ENCODE measurements around the gene SDHC. TPM values are rescaled to one million over a fixed set of nuclear protein-coding genes. Genes with fewer than 3 reads are reported as not detected.
"Not testable (repeated sequence)": the region's sequence is repeated elsewhere in the genome, so short reads cannot be mapped to it uniquely, and the experiment has no call there.

Gene SDHC
- total and polyA plus RNA-seq, 4 donors = 36.8 to 174 (median 111) TPM

GRCh38 chr1:161408429-161409052, 94.4 kb downstream of the SDHC start:
- Histone ChIP-seq H3K27me3 (ENCODE audit: control insufficient read depth, insufficient read depth, low read length) (no peaks in the 10 kb centered on the region), H3K4me3 (ENCODE audit: low read depth, low read length) (no peak overlapping the region), H3K9me3 (ENCODE audit: control insufficient read depth, insufficient read depth, low read length) (no peaks in the 10 kb centered on the region), H3K27ac (ENCODE audit: low read depth, low read length) (no peak overlapping the region), H3K4me1 (ENCODE audit: control insufficient read depth, insufficient read depth, low read length) (no peaks in the 10 kb centered on the region), H3K36me3 (ENCODE audit: control insufficient read depth, insufficient read depth, low read length) (peaks cover 2% of the 10 kb centered on the region)
- DNase-seq (ENCODE audit: low read depth in 4 of 6, low spot score in 6 of 6) = no peak
- WGBS (ENCODE audit: insufficient coverage) = 78% methylated on average over 3 of the region's 3 CpGs

- WGBS (ENCODE audit: insufficient coverage) = 71% methylated on average over 10 of the region's 13 CpGs
- H3K36me3 ChIP-seq (ENCODE audit: control insufficient read depth, insufficient read depth, low read length) = not testable (repeated sequence)
Observed at GRCh38 chr1:161409848-161410635, 95.9 kb downstream of the SDHC start.

GRCh38 chr1:161410636-161410970, 96.4 kb downstream of the SDHC start:
- no CpG with 5 or more reads among the region's 4 CpGs for WGBS (ENCODE audit: insufficient coverage)
- H3K4me1 ChIP-seq (ENCODE audit: control insufficient read depth, insufficient read depth, low read length); DNase-seq (ENCODE audit: low read depth in 4 of 6, low spot score in 6 of 6); H3K4me3 ChIP-seq (ENCODE audit: low read depth, low read length); H3K9me3 ChIP-seq (ENCODE audit: control insufficient read depth, insufficient read depth, low read length); H3K27me3 ChIP-seq (ENCODE audit: control insufficient read depth, insufficient read depth, low read length); H3K36me3 ChIP-seq (ENCODE audit: control insufficient read depth, insufficient read depth, low read length); H3K27ac ChIP-seq (ENCODE audit: low read depth, low read length): not testable (repeated sequence)

More at GRCh38 chr1:161409848-161410635, 95.9 kb downstream of the SDHC start:
- not testable (repeated sequence) for H3K9me3 ChIP-seq (ENCODE audit: control insufficient read depth, insufficient read depth, low read length); H3K4me1 ChIP-seq (ENCODE audit: control insufficient read depth, insufficient read depth, low read length); H3K4me3 ChIP-seq (ENCODE audit: low read depth, low read length); DNase-seq (ENCODE audit: low read depth in 4 of 6, low spot score in 6 of 6); H3K27me3 ChIP-seq (ENCODE audit: control insufficient read depth, insufficient read depth, low read length); H3K27ac ChIP-seq (ENCODE audit: low read depth, low read length)

Small RNA genes within 50 kb of the gene (small RNA-seq; reads per million reads assigned to genes)
- not detected for gene AL592295.2 (ENCODE audit: low replicate concordance)
- not detected for gene RNU6-481P (ENCODE audit: low replicate concordance)

Other genes with a start within 250 kb of the SDHC start
- 1 to 10 TPM; 2.1 to 4.2 TPM for gene ARHGAP30, start 244.5 kb upstream of the SDHC start, total RNA-seq
- 1 to 10 TPM; 2.6 to 3.1 TPM for gene ARHGAP30, start 244.5 kb upstream of the SDHC start, polyA plus RNA-seq (ENCODE audit: insufficient read length in 2 of 2)
- gene NECTIN4, start 224.8 kb upstream of the SDHC start, total RNA-seq = under 1 TPM in 1 of 2 donors, not detected in 1; 0.06 TPM
- under 1 TPM in 1 of 2 donors, not detected in 1; 0.15 TPM for gene NECTIN4, start 224.8 kb upstream of the SDHC start, polyA plus RNA-seq (ENCODE audit: insufficient read length in 2 of 2)
- gene KLHDC9, start 216.0 kb upstream of the SDHC start, total RNA-seq = 10 to 100 TPM; 10.0 to 21.8 TPM
- 10 to 100 TPM; 26.6 to 27.7 TPM for gene KLHDC9, start 216.0 kb upstream of the SDHC start, polyA plus RNA-seq (ENCODE audit: insufficient read length in 2 of 2)
- gene PFDN2, start 196.3 kb upstream of the SDHC start, total RNA-seq = 10 to 100 TPM; 30.3 to 42.8 TPM
- 100 to 1,000 TPM; 147 to 152 TPM for gene PFDN2, start 196.3 kb upstream of the SDHC start, polyA plus RNA-seq (ENCODE audit: insufficient read length in 2 of 2)
- 10 to 100 TPM; 22.4 to 48.4 TPM for gene NIT1, start 196.3 kb upstream of the SDHC start, total RNA-seq
- gene NIT1, start 196.3 kb upstream of the SDHC start, polyA plus RNA-seq (ENCODE audit: insufficient read length in 2 of 2) = 10 to 100 TPM; 48.6 to 53.7 TPM
- 10 to 100 TPM; 16.3 to 20.2 TPM for gene DEDD, start 181.7 kb upstream of the SDHC start, total RNA-seq
- 10 to 100 TPM; 55.1 to 61.5 TPM for gene DEDD, start 181.7 kb upstream of the SDHC start, polyA plus RNA-seq (ENCODE audit: insufficient read length in 2 of 2)
- 100 to 1,000 TPM in 1 of 2 donors, 10 to 100 TPM in 1; 86.9 to 117 TPM for gene UFC1, start 160.4 kb upstream of the SDHC start, total RNA-seq
- 100 to 1,000 TPM; 165 TPM for gene UFC1, start 160.4 kb upstream of the SDHC start, polyA plus RNA-seq (ENCODE audit: insufficient read length in 2 of 2)
- 10 to 100 TPM; 11.0 to 17.2 TPM for gene USP21, start 154.9 kb upstream of the SDHC start, total RNA-seq
- gene USP21, start 154.9 kb upstream of the SDHC start, polyA plus RNA-seq (ENCODE audit: insufficient read length in 2 of 2) = 10 to 100 TPM; 51.4 to 52.1 TPM
- gene PPOX, start 148.0 kb upstream of the SDHC start, total RNA-seq = 10 to 100 TPM; 21.7 to 47.9 TPM
- 10 to 100 TPM; 53.0 to 69.6 TPM for gene PPOX, start 148.0 kb upstream of the SDHC start, polyA plus RNA-seq (ENCODE audit: insufficient read length in 2 of 2)
- 10 to 100 TPM; 18.8 to 28.5 TPM for gene B4GALT3, start 136.9 kb upstream of the SDHC start, total RNA-seq
- 10 to 100 TPM; 48.4 to 52.5 TPM for gene B4GALT3, start 136.9 kb upstream of the SDHC start, polyA plus RNA-seq (ENCODE audit: insufficient read length in 2 of 2)
- 10 to 100 TPM; 17.5 to 30.4 TPM for gene ADAMTS4, start 115.3 kb upstream of the SDHC start, total RNA-seq
- 10 to 100 TPM; 46.3 to 65.6 TPM for gene ADAMTS4, start 115.3 kb upstream of the SDHC start, polyA plus RNA-seq (ENCODE audit: insufficient read length in 2 of 2)
- 100 to 1,000 TPM; 110 to 155 TPM for gene NDUFS2, start 112.0 kb upstream of the SDHC start, total RNA-seq
- 100 to 1,000 TPM; 181 to 196 TPM for gene NDUFS2, start 112.0 kb upstream of the SDHC start, polyA plus RNA-seq (ENCODE audit: insufficient read length in 2 of 2)
- 10 to 100 TPM; 14.9 to 18.5 TPM for gene FCER1G, start 99.1 kb upstream of the SDHC start, total RNA-seq
- 10 to 100 TPM; 14.5 to 18.7 TPM for gene FCER1G, start 99.1 kb upstream of the SDHC start, polyA plus RNA-seq (ENCODE audit: insufficient read length in 2 of 2)
- 1 to 10 TPM in 1 of 2 donors, not detected in 1; 5.4 TPM for gene APOA2, start 90.8 kb upstream of the SDHC start, total RNA-seq
- not detected for gene APOA2, start 90.8 kb upstream of the SDHC start, polyA plus RNA-seq (ENCODE audit: insufficient read length in 2 of 2)
- 10 to 100 TPM; 14.4 to 15.5 TPM for gene TOMM40L, start 88.3 kb upstream of the SDHC start, total RNA-seq
- gene TOMM40L, start 88.3 kb upstream of the SDHC start, polyA plus RNA-seq (ENCODE audit: insufficient read length in 2 of 2) = 10 to 100 TPM; 23.8 to 24.2 TPM
- not detected for gene NR1I3, start 76.2 kb upstream of the SDHC start, total RNA-seq
- 1 to 10 TPM; 4.2 to 5.9 TPM for gene NR1I3, start 76.2 kb upstream of the SDHC start, polyA plus RNA-seq (ENCODE audit: insufficient read length in 2 of 2)
- gene PCP4L1, start 55.6 kb upstream of the SDHC start, total RNA-seq = 10 to 100 TPM; 18.6 to 81.2 TPM
- gene PCP4L1, start 55.6 kb upstream of the SDHC start, polyA plus RNA-seq (ENCODE audit: insufficient read length in 2 of 2) = 100 to 1,000 TPM; 104 to 113 TPM
- gene MPZ, start 4.4 kb upstream of the SDHC start, total RNA-seq = 1,000 to 10,000 TPM in 1 of 2 donors, 100 to 1,000 TPM in 1; 293 to 1,019 TPM
- gene MPZ, start 4.4 kb upstream of the SDHC start, polyA plus RNA-seq (ENCODE audit: insufficient read length in 2 of 2) = 100 to 1,000 TPM in 1 of 2 donors, 10 to 100 TPM in 1; 79.0 to 138 TPM
- gene CFAP126, start 53.5 kb downstream of the SDHC start, total RNA-seq = 10 to 100 TPM in 1 of 2 donors, 1 to 10 TPM in 1; 2.3 to 36.8 TPM
- 10 to 100 TPM; 20.3 to 39.3 TPM for gene CFAP126, start 53.5 kb downstream of the SDHC start, polyA plus RNA-seq (ENCODE audit: insufficient read length in 2 of 2)
- gene FCGR2A, start 191.1 kb downstream of the SDHC start, total RNA-seq = 10 to 100 TPM; 11.7 to 53.8 TPM
- gene FCGR2A, start 191.1 kb downstream of the SDHC start, polyA plus RNA-seq (ENCODE audit: insufficient read length in 2 of 2) = 1 to 10 TPM; 7.1 to 9.0 TPM
- gene HSPA6, start 210.2 kb downstream of the SDHC start, total RNA-seq = 10 to 100 TPM in 1 of 2 donors, under 1 TPM in 1; 0.77 to 25.8 TPM
- 1 to 10 TPM in 1 of 2 donors, under 1 TPM in 1; 0.93 to 1.2 TPM for gene HSPA6, start 210.2 kb downstream of the SDHC start, polyA plus RNA-seq (ENCODE audit: insufficient read length in 2 of 2)
- gene FCGR3A, start 235.4 kb downstream of the SDHC start, total RNA-seq = 10 to 100 TPM in 1 of 2 donors, 1 to 10 TPM in 1; 5.6 to 30.1 TPM
- 10 to 100 TPM; 17.1 to 28.9 TPM for gene FCGR3A, start 235.4 kb downstream of the SDHC start, polyA plus RNA-seq (ENCODE audit: insufficient read length in 2 of 2)

Data from spinal cord (tissue), 10 donors.